ENCODE results near the gene RNF207. TPM values are rescaled to one million over a fixed set of nuclear protein-coding genes. Genes with fewer than 3 reads are reported as not detected.

Gene RNF207
- total RNA-seq, 1 donor from 2014 or later, result 17.7 TPM

GRCh38 chr1:6247651-6248050 is 41.7 kb downstream of the RNF207 start:
- no peak for ATAC-seq
- DNase-seq (ENCODE audit: low spot score), result no peak

- DNase-seq (ENCODE audit: low spot score) (peak; percentile 64), ATAC-seq (peak; percentile 2)
These were observed 42.4 kb downstream of the RNF207 start for GRCh38 chr1:6248161-6248776.

- peak; percentile 63 for ATAC-seq
- peak; percentile 84 for DNase-seq (ENCODE audit: low spot score)
These were observed 43.2 kb downstream of the RNF207 start for GRCh38 chr1:6248932-6249738.

- peak; percentile 35 for ATAC-seq
- DNase-seq (ENCODE audit: low spot score), result peak; percentile 69
These were observed 44.1 kb downstream of the RNF207 start for GRCh38 chr1:6249739-6250689.

GRCh38 chr1:6251233-6251632 is 45.3 kb downstream of the RNF207 start:
- ATAC-seq (no peak), DNase-seq (ENCODE audit: low spot score) (no peak)

GRCh38 chr1:6251681-6252373 is 45.9 kb downstream of the RNF207 start:
- DNase-seq (ENCODE audit: low spot score) (no peak), ATAC-seq (no peak)

GRCh38 chr1:6252374-6252710 is 46.4 kb downstream of the RNF207 start:
- DNase-seq (ENCODE audit: low spot score) (no peak), ATAC-seq (no peak)

GRCh38 chr1:6253380-6253779 is 47.5 kb downstream of the RNF207 start:
- DNase-seq (ENCODE audit: low spot score), result no peak
- no peak for ATAC-seq

- no peak for DNase-seq (ENCODE audit: low spot score)
- no peak for ATAC-seq
These were observed 48.8 kb downstream of the RNF207 start for GRCh38 chr1:6254691-6255090.

GRCh38 chr1:6256645-6257044 is 50.7 kb downstream of the RNF207 start:
- DNase-seq (ENCODE audit: low spot score) (no peak), ATAC-seq (no peak)

GRCh38 chr1:6257541-6258069 is 51.7 kb downstream of the RNF207 start:
- no peak for ATAC-seq
- DNase-seq (ENCODE audit: low spot score), result no peak

GRCh38 chr1:6258675-6259074 is 52.8 kb downstream of the RNF207 start:
- ATAC-seq (no peak), DNase-seq (ENCODE audit: low spot score) (no peak)

GRCh38 chr1:6259491-6260362 is 53.8 kb downstream of the RNF207 start:
- ATAC-seq (peak; percentile 74), DNase-seq (ENCODE audit: low spot score) (peak; percentile 93)

GRCh38 chr1:6260433-6260934 is 54.6 kb downstream of the RNF207 start:
- ATAC-seq (peak; percentile 44), DNase-seq (ENCODE audit: low spot score) (peak; percentile 69)

- DNase-seq (ENCODE audit: low spot score), result peak; percentile 71
- peak; percentile 68 for ATAC-seq
These were observed 55.2 kb downstream of the RNF207 start, which contains the start of gene GPR153 for GRCh38 chr1:6260961-6261614. GPR153 (minus strand) TSS chr1:6261098; CDS start chr1:6254905, 6,193 bp downstream.

GRCh38 chr1:6261615-6261995 is 55.7 kb downstream of the RNF207 start:
- ATAC-seq (no peak), DNase-seq (ENCODE audit: low spot score) (no peak)

GRCh38 chr1:6262555-6263420 is 56.9 kb downstream of the RNF207 start:
- no peak for ATAC-seq
- DNase-seq (ENCODE audit: low spot score), result no peak

GRCh38 chr1:6263716-6264115 is 57.8 kb downstream of the RNF207 start:
- DNase-seq (ENCODE audit: low spot score) (no peak), ATAC-seq (no peak)

Measured in left lobe of liver (tissue), 2 donors.